Cardiac septum (tissue), 1 donor: ENCODE data around the gene EIF3CL. TPM values are rescaled to one million over a fixed set of nuclear protein-coding genes. Genes with fewer than 3 reads are reported as not detected.
"Not testable (repeated sequence)": the region's sequence is repeated elsewhere in the genome, so short reads cannot be mapped to it uniquely, and the experiment has no call there.

Experiments
- DNase-seq: peaks from one replicate; pipeline ENCODE4 v3.0.0-alpha.2; 2020; ENCODE audit warnings: low spot score
- intact Hi-C: fragments of 100-400 bp; cut with DNase I; formaldehyde crosslinking; loops from one replicate; pipeline ENCODE4 v1.14.0; 2022
- long read RNA-seq: library from polyadenylated mRNA; unstranded; transcript quantifications from one replicate; pipeline ENCODE4 v2.0.0, GENCODE V29; 2021
- total RNA-seq: library from RNA; stranded (reverse); fragmentation: NEBNext Ultra II Directional; extraction: Animal tissue kit (Norgen Biotek cat#: 25700); gene quantifications from one replicate; pipeline ENCODE4 v1.2.1, GENCODE V29; 2021
- donor health status: DM: no; HTN: no; CAD: no.

EIF3CL gene
- total RNA-seq = 33.8 TPM
- long read RNA-seq, transcript EIF3CL-201 (21 exons, 3,085 nt) = major isoform, 5 of 42 reads
- long read RNA-seq, partial matches to known transcripts = 35 of 42 reads
- long read RNA-seq, other reads (novel, unspliced or antisense) = 2 of 42 reads

DNA sequence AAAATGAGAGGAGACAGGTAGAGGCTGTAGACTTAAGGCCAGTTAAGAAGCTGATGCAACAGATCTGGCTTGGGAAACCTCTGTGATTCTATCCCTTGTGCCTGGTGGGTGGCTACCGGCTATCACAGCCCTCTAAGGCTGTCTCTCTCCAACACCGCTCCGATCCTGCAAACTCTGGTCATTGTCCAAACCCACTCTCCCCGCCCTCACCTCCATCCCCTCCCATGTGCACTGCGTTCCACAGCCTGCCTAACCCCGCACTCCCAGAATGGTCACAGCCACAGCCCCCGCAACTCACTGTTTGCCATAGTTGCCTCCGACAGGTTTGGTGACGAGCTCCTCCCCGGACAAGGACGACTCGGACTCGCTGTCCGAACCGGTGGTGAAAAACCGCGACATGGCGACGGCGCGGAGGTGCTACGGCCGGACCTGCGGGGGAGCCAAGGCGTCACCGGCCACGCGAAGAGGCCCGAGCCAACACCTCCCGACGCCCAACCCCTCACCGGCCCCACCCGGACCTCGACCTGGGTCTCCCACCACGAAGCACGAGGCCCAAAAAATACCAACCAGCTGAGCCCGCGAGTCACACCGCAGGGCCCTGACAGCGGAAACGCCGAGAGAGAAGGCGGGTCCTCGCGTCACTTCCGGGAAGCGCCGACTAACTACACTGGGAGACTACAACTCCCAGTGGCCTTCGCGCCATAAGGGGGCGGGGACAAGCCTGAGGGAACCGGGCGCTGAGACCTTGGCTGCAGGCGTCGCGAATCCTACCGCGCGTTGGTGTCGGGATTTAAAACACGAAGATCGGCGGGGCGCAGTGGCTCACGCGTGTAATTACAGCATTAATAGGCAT is at the start of gene EIF3CL:
TSS of gene EIF3CL (minus strand) at position 622 of the 853 bp plus-strand sequence. CDS start at position 399, 223 bp downstream.
- DNase-seq, intact Hi-C loops: not testable (repeated sequence)

DNA sequence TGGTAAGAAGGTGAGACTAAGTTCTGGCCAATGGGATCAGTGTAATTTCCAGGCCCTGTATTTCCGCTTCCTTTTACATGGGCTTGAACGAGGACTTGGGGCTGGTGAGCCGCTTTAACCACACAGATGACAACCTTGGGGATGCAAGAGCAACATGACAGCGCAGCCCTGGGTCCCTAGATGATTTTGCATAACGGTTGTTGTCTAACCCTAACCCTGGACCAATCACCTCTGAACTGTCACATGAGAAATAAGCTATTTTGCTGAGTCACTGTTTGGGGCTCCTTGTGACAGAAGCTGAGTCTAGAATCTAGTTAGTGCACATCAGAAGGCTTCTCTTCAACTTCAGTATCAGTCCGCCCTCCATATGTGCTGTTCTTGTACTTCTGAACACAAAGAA is 43.4 kb upstream of the EIF3CL start:
- DNase-seq, intact Hi-C loops: not testable (repeated sequence)

- DNase-seq, intact Hi-C loops: not testable (repeated sequence)
Measured at GRCh38 chr16:28446388-28446787, 42.7 kb upstream of the EIF3CL start.

GRCh38 chr16:28443943-28444342 is 40.3 kb upstream of the EIF3CL start:
- DNase-seq, intact Hi-C loops: not testable (repeated sequence)

DNA sequence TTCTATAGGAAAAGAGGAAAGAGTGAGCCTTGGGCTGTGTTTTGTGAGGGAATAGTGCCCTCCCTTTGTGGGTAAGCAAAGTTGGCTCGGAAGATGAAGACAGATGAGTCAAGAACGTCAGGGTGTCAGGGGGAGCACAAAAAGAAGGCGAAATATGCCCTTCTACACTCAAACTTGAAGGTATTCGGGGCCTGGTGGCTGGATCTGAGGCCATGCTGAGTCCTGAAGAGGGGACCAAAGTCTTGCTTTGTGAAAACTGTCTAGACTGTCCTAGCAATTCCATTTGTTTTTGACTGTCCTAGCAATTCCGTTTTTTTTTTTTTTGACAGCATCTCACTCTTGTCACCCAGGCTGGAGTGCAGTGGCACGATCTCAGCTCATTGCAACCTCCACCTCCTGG is 35.3 kb upstream of the EIF3CL start:
- DNase-seq, intact Hi-C loops: not testable (repeated sequence)

- DNase-seq = not testable (repeated sequence)
Measured at GRCh38 chr16:28435340-28435739, 31.7 kb upstream of the EIF3CL start.

GRCh38 chr16:28426060-28426680 is 22.5 kb upstream of the EIF3CL start:
- DNase-seq, intact Hi-C loops: not testable (repeated sequence)

More at GRCh38 chr16:28435340-28435739, 31.7 kb upstream of the EIF3CL start:
- intact Hi-C loops = not testable (repeated sequence)

DNA sequence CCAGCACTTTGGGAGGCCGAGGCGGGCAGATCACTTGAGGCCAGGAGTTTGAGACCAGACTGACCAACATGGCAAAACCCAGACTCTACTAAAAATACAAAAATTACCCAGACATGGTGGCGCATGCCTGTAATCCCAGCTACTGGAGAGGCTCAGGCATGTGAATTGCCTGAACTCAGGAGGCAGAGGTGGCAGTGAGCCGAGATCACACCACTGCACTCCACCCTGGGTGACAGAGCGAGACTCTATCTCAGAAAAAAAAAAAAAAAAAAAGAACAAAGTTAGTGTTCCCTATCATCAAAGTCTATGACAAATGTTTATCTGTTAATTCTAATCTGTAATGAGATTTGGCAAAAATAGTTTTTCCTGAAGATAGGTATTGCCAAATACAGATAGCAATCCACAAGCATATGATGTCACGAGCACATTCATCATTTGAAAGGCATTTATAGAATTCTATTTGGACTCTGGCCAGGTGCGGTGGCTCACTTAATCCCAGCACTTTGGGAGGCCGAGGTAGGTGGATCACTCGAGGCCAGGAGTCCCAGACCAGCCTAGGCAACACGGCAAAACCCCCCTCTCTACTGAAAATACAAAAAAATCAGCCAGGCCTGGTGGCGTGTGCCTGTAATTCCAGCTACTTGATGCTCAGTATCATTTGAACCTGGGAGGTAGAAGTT is 17.6 kb upstream of the EIF3CL start:
- DNase-seq, intact Hi-C loops: not testable (repeated sequence)

DNA sequence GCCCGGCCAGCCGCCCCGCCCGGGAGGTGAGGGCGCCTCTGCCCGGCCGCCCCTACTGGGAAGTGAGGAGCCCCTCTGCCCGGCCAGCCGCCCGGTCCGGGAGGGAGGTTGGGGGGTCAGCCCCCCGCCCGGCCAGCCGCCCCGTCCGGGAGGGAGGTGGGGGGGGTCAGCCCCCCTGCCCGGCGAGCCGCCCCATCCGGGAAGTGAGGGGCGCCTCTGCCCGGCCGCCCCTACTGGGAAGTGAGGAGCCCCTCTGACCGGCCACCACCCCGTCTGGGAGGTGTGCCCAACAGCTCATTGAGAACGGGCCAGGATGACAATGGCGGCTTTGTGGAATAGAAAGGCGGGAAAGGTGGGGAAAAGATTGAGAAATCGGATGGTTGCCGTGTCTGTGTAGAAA is 13.4 kb upstream of the EIF3CL start:
- intact Hi-C loops, DNase-seq: not testable (repeated sequence)

- DNase-seq, intact Hi-C loops: not testable (repeated sequence)
Measured at GRCh38 chr16:28414530-28414929, 10.9 kb upstream of the EIF3CL start.

DNA sequence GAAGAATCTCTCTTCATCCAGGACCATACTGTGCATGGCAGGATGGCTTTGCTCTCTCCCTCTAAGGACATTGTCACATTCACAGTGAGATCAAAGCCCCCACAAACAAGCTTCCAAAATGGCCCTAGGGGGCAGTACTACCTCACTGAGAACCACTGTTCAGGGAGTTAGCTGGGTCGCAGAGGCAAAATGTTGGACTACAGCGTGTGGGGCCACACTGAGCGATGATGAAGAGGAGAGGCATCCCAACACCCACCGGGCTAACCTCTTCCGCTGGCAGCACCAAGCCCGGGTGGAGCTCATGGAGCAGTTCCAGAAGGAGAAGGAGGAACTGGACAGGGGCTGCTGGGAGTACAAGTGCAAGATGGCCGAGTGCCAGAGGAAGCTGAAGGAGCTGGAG is 9.9 kb upstream of the EIF3CL start:
- intact Hi-C loops, DNase-seq: not testable (repeated sequence)

DNA sequence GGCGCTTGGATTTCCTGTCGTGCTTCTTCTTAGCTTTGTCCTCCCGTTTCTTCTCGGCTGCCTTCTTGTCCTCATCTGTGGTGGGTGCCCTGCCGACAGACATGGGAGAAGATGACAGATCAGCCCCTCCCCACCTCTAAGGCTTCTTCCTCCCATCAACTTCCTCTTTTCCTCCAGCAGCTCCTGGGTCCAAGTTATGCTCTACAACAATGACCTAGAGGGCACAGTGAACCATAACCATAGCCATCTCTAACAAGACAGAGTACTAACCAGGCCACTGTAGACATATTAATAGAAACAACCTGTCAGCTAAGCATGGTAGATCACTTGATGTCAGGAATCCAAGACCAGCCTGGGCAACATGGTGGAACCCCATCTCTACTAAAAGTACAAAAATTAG is 11.6 kb downstream of the EIF3CL start:
- DNase-seq, intact Hi-C loops: not testable (repeated sequence)

DNA sequence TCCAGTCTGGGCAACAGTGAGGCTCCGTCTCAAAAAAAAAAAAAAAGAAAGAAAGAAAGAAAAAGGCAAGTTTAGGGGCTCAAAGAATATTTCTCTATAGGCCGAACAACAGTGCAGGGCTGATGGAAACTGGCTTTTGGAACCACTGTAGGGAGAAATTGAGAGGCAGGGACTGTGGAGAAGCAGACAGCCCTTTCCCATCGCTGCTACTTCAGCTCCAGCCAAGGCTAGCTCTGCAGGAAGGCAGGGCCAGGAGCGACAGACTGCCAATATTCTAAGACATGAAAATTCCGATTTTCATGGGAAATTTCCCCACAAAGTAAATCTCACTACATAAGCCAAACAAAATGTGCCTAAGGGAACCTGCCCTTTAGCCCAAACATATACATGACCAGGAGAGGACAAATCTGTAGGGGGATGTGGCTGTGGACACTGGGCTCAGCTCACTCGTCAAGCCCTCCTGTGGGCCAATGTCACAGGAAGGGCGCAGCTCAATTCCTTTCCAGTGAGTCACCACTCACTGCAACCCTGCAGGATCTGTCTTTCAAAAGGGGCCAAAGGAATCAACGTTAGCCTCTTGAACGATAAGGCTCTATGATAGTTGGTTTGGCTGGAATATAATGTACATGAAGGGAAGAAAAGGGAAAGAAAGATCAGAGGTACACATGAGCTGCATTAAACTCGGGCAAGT is 21.3 kb downstream of the EIF3CL start:
- DNase-seq, intact Hi-C loops: not testable (repeated sequence)

DNA sequence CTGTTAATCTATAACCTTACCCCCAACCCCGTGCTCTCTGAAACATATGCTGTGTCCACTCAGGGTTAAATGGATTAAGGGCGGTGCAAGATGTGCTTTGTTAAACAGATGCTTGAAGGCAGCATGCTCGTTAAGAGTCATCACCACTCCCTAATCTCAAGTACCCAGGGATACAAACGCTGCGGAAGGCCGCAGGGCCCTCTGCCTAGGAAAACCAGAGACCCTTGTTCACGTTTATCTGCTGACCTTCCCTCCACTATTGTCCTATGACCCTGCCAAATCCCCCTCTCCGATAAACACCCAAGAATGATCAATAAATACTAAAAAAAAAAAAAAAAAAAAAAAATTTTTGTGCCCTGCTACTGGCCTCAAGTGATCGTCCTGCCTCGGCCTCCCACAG is 25.8 kb downstream of the EIF3CL start:
- DNase-seq = not testable (repeated sequence)

DNA sequence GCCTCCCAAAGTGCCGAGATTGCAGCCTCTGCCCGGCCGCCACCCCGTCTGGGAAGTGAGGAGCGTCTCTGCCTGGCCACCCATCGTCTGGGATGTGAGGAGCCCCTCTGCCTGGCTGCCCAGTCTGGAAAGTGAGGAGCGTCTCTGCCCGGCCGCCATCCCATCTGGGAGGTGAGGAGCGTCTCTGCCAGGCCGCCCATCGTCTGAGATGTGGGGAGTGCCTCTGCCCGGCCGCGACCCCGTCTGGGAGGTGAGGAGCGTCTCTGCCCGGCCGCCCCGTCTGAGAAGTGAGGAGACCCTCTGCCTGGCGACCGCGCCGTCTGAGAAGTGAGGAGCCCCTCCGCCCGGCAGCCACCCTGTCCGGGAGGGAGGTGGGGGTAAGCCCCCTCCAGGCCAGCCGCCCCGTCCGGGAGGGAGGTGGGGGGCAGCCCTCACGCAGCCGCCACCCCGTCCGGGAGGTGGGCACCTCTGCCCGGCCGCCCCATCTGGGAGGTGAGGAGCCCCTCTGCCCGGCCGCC is 26.5 kb downstream of the EIF3CL start:
- DNase-seq, intact Hi-C loops: not testable (repeated sequence)

More for the DNA sequence above, 25.8 kb downstream of the EIF3CL start:
- intact Hi-C loops = not testable (repeated sequence)

- DNase-seq, intact Hi-C loops: not testable (repeated sequence)
Measured at GRCh38 chr16:28375115-28375514, 28.5 kb downstream of the EIF3CL start.

DNA sequence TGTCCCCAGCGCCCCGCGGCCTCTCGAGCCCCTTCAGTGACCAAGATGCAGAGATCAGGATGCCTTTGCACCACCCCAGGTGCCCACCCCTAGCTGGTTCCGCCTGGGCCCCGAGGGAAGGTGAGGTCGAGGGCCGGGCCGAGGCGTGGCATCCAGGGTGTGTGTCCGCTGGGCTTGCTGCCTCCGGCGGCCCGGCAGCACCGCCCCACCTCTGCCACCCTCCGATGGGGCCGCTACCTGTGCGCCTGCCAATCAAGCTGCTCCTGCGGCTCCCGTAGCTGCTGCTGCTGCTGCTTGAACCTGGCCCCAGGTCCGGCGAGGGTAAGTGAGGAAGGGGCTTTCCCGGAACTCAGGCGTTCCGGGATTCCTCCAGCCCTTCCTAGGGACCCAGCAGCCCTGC is 29.4 kb downstream of the EIF3CL start:
- intact Hi-C loops, DNase-seq: not testable (repeated sequence)

DNA sequence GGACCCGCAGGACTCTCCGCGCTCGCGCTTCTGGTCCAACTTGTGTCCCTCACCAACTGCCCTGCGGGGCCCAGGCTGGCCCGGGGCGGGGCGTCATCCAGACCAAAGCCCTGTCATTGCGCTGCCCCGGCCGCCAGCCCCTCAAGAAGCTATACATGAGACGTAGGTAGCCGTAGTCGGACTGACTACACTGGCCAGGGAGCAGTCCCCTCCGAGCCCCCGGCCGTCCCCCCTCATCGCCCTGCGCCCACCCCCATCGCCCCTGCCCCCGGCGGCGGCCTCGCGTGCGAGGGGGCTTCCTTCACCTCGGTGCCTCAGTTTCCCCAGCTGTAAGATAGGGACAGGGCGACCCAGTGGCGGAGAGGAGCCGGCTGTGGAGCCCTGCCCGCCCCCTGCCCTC is 35.7 kb downstream of the EIF3CL start:
- intact Hi-C loops, DNase-seq: not testable (repeated sequence)
